HG02610 (cell line): Measurements from ENCODE around the gene SGK1.
"Not testable (repeated sequence)": the region's sequence is repeated elsewhere in the genome, so short reads cannot be mapped to it uniquely, and the experiment has no call there.

Experiments used
- ATAC-seq: cut with Tn5 transposase; IDR thresholded peaks from one replicate; pipeline ENCODE4 v1.9.1; 2021; ENCODE audit warnings: mild to moderate bottlenecking, moderate library complexity; ENCODE audit not compliant: unreplicated experiment

SGK1 gene

GRCh38 chr6:134230087-134230700 lies 87.7 kb downstream of the SGK1 start:
- ATAC-seq: no peak

- no peak for ATAC-seq
These were observed 88.4 kb downstream of the SGK1 start for GRCh38 chr6:134229520-134229919.

- no peak for ATAC-seq
These were observed 94.0 kb downstream of the SGK1 start for GRCh38 chr6:134223796-134224420.

GRCh38 chr6:134221250-134221649 lies 96.7 kb downstream of the SGK1 start:
- ATAC-seq: no peak

GRCh38 chr6:134217798-134218140 lies 100.1 kb downstream of the SGK1 start:
- ATAC-seq: no peak

GRCh38 chr6:134217105-134217797 lies 100.7 kb downstream of the SGK1 start:
- no peak for ATAC-seq

- no peak for ATAC-seq
These were observed 101.5 kb downstream of the SGK1 start for GRCh38 chr6:134216301-134217010.

GRCh38 chr6:134213410-134213809 lies 104.5 kb downstream of the SGK1 start:
- ATAC-seq: not testable (repeated sequence)

- no peak for ATAC-seq
These were observed 106.6 kb downstream of the SGK1 start for GRCh38 chr6:134211297-134211696.

GRCh38 chr6:134207421-134207820 lies 110.5 kb downstream of the SGK1 start:
- no peak for ATAC-seq

GRCh38 chr6:134205366-134205765 lies 112.5 kb downstream of the SGK1 start:
- no peak for ATAC-seq

- not testable (repeated sequence) for ATAC-seq
These were observed 113.2 kb downstream of the SGK1 start for GRCh38 chr6:134204759-134205158.

- no peak for ATAC-seq
These were observed 113.9 kb downstream of the SGK1 start for GRCh38 chr6:134204031-134204430.

GRCh38 chr6:134201716-134202115 lies 116.2 kb downstream of the SGK1 start:
- no peak for ATAC-seq

GRCh38 chr6:134199848-134200606 lies 117.9 kb downstream of the SGK1 start:
- ATAC-seq: peak; percentile 65

- no peak for ATAC-seq
These were observed 119.8 kb downstream of the SGK1 start for GRCh38 chr6:134198093-134198492.

- not testable (repeated sequence) for ATAC-seq
These were observed 120.2 kb downstream of the SGK1 start for GRCh38 chr6:134197685-134198084.

- ATAC-seq: no peak
These were observed 121.2 kb downstream of the SGK1 start for GRCh38 chr6:134196568-134197193.

GRCh38 chr6:134195985-134196384 lies 121.9 kb downstream of the SGK1 start:
- ATAC-seq: no peak

GRCh38 chr6:134195164-134195906 lies 122.6 kb downstream of the SGK1 start:
- ATAC-seq: no peak
